Endodermal cell (in vitro differentiated cells): ENCODE measurements around the gene HELB. TPM values are rescaled to one million over a fixed set of nuclear protein-coding genes. Genes with fewer than 3 reads are reported as not detected.
A peak's percentile ranks its signal among the peaks of the same experiment; 100 is the strongest.

Experiments used
- DNase-seq: peaks from one replicate; pipeline ENCODE4 v3.0.0-alpha.2; 2017
- H3K27ac ChIP-seq: 2 replicates; pipeline ENCODE4 v1.5.1; 2013; ENCODE audit warnings: mild to moderate bottlenecking, low read depth, low read length, moderate library complexity
- H3K27me3 ChIP-seq: 2 replicates; pipeline ENCODE4 v1.6.1; 2013; ENCODE audit warnings: mild to moderate bottlenecking, low read length, moderate library complexity; ENCODE audit not compliant: insufficient read depth, control insufficient read depth, poor library complexity, severe bottlenecking
- H3K36me3 ChIP-seq: 2 replicates; pipeline ENCODE4 v1.7.0; 2013; ENCODE audit warnings: mild to moderate bottlenecking, low read length, moderate library complexity; ENCODE audit not compliant: control insufficient read depth, insufficient read depth
- H3K4me1 ChIP-seq: one replicate; pipeline ENCODE4 v1.7.0; 2013; ENCODE audit warnings: low read length; ENCODE audit not compliant: control insufficient read depth, insufficient read depth
- H3K4me3 ChIP-seq: 2 replicates; pipeline ENCODE4 v1.5.1; 2013; ENCODE audit warnings: mild to moderate bottlenecking, low read length, moderate library complexity
- H3K9ac ChIP-seq: 2 replicates; pipeline ENCODE4 v1.6.1; 2013; ENCODE audit warnings: mild to moderate bottlenecking, low read length, moderate library complexity; ENCODE audit not compliant: poor library complexity, severe bottlenecking; ENCODE audit errors: extremely low read depth
- H3K9me3 ChIP-seq: 2 replicates; pipeline ENCODE4 v1.6.1; 2013; ENCODE audit warnings: mild to moderate bottlenecking, low read length, moderate library complexity; ENCODE audit not compliant: control insufficient read depth
- H3K27ac Mint-ChIP-seq: 2 replicates; pipeline ENCODE4 v1.8.0; 2020; ENCODE audit warnings: mixed read lengths
- H3K27me3 Mint-ChIP-seq: 2 replicates; pipeline ENCODE4 v1.8.0; 2021; ENCODE audit warnings: mild to moderate bottlenecking, mixed read lengths; ENCODE audit not compliant: insufficient read depth
- H3K36me3 Mint-ChIP-seq: 2 replicates; pipeline ENCODE4 v1.8.0; 2020; ENCODE audit warnings: low read depth, mixed read lengths
- H3K4me1 Mint-ChIP-seq: 2 replicates; pipeline ENCODE4 v1.8.0; 2020; ENCODE audit warnings: mixed read lengths
- H3K4me3 Mint-ChIP-seq: 2 replicates; pipeline ENCODE4 v1.8.0; 2020; ENCODE audit warnings: mild to moderate bottlenecking, moderate library complexity, mixed read lengths
- H3K9me3 Mint-ChIP-seq: 2 replicates; pipeline ENCODE4 v1.8.0; 2020; ENCODE audit warnings: mild to moderate bottlenecking, mixed read lengths
- WGBS, 2 experiments: methylation state at CpG; one replicate each; pipeline versions ENCODE4 v1.1.5 to v1.1.7; 2013; ENCODE audit warnings: missing lambda C conversion rate in 2 of 2, mixed read lengths in 1 of 2; ENCODE audit not compliant: insufficient coverage in 1 of 2, insufficient read length in 1 of 2; 5-methylcytosine and 5-hydroxymethylcytosine counted together
- total RNA-seq, 2 donors: library from RNA; stranded (reverse); fragmentation: NEBNext Ultra II Directional in 1 of 2; extraction: Animal tissue kit (Norgen Biotek cat#: 25700) in 1 of 2; gene quantifications; 2 replicates in 1 of 2; 3 replicates in 1 of 2; pipeline ENCODE4 v1.2.1, GENCODE V29; 2021
- TF ChIP-seq, protein P1 (sequence below): fragments of 200-600 bp; sonication (generic); conservative IDR thresholded peaks from 2 replicates; pipeline ENCODE4 v1.5.0; 2021; ENCODE audit warnings: antibody characterized with exemption, mild to moderate bottlenecking

The HELB gene
- total RNA-seq, 2 donors from 2014 or later: 6.2 to 11.0 TPM

DNA sequence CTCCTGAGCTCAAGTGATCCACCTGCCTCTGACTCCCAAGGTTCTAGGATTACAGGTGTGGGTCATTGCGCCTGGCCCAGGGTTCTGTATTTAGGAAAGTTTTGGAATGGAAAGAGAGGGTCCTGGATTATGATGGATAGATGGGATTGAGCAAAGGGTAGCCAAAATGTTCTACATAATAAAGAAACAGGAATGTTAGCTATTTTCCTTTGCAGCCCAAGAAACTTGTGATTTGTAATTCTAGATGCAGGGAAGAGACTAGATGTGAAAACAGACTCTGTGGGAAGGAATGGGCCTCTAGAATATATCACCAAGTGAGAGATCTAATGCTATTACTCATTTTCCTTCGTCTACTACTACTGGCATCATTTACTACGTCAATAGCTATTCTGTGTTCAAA lies 29.6 kb upstream of the HELB start:
- H3K27me3 Mint-ChIP-seq: no peaks in the 10 kb centered on the region

DNA sequence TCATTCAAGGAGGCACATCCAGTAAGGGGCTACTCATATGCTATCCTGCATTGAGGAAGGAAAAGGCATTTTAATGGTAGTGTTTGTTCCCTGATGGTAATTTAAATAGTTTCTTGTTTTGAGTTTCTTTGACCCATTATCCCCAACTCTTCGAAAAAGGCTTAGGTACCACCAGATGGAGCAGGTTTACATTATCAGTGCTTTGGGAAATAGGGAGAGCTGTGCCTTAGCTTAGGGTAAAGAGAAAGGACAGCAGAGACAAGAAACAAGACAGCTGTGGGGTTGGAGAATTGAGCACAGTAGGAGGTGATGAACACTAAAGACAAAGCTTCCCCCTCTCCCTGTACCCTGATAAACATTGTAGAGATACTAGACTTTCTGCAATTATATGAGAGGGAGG lies 29.1 kb upstream of the HELB start:
- Histone ChIP-seq H3K9me3 (no peaks in the 10 kb centered on the region), H3K27ac (no peak overlapping the region), H3K4me1 (peaks cover 4% of the 10 kb centered on the region), H3K4me3 (no peak overlapping the region), H3K9ac (no peak overlapping the region), H3K36me3 (no peaks in the 10 kb centered on the region), H3K27me3 (no peaks in the 10 kb centered on the region)
- Mint-ChIP-seq H3K27me3 (no peaks in the 10 kb centered on the region), H3K4me1 (no peaks in the 10 kb centered on the region), H3K9me3 (no peaks in the 10 kb centered on the region), H3K27ac (no peak overlapping the region), H3K36me3 (no peaks in the 10 kb centered on the region), H3K4me3 (no peak overlapping the region)
- 79% methylated on average over 1 of the region's 1 CpG; no CpG with 5 or more reads in 1 of the 2 experiments for WGBS, 2 experiments
- TF ChIP-seq, protein P1, sequence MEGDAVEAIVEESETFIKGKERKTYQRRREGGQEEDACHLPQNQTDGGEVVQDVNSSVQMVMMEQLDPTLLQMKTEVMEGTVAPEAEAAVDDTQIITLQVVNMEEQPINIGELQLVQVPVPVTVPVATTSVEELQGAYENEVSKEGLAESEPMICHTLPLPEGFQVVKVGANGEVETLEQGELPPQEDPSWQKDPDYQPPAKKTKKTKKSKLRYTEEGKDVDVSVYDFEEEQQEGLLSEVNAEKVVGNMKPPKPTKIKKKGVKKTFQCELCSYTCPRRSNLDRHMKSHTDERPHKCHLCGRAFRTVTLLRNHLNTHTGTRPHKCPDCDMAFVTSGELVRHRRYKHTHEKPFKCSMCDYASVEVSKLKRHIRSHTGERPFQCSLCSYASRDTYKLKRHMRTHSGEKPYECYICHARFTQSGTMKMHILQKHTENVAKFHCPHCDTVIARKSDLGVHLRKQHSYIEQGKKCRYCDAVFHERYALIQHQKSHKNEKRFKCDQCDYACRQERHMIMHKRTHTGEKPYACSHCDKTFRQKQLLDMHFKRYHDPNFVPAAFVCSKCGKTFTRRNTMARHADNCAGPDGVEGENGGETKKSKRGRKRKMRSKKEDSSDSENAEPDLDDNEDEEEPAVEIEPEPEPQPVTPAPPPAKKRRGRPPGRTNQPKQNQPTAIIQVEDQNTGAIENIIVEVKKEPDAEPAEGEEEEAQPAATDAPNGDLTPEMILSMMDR: peak; percentile 12
- DNase-seq: no peak

More for the DNA sequence above, 29.6 kb upstream of the HELB start:
- Histone ChIP-seq H3K9ac (no peak overlapping the region), H3K27ac (no peak overlapping the region), H3K4me3 (no peak overlapping the region), H3K9me3 (no peaks in the 10 kb centered on the region), H3K4me1 (peaks cover 4% of the 10 kb centered on the region), H3K27me3 (no peaks in the 10 kb centered on the region), H3K36me3 (no peaks in the 10 kb centered on the region)
- Mint-ChIP-seq H3K27ac (no peak overlapping the region), H3K4me3 (no peak overlapping the region), H3K9me3 (no peaks in the 10 kb centered on the region), H3K4me1 (no peaks in the 10 kb centered on the region), H3K36me3 (no peaks in the 10 kb centered on the region)
- DNase-seq: no peak
- WGBS, 2 experiments: 62 to 100% methylated on average over 2 to 3 of the region's 3 CpGs
- TF ChIP-seq, protein P1: no peak

DNA sequence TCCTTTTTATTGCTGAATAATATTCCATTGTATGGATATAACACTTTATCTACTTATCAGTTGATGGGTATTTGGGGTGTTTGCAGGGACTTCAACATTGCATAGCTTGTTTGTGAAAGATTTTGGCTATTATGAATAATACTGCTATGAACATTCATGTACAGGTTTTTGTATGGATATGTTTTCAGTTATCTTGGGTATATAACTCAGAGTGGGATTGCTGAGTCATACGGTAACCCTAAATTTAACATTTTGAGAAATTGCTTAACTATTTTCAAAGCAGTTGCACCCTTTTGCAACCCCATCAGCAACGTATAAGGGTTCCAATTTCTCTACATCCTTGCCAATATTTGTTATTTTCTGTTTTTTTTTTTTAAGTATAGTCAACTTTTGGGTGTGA lies 27.3 kb upstream of the HELB start:
- H3K36me3 ChIP-seq: no peaks in the 10 kb centered on the region
- Mint-ChIP-seq H3K9me3 (no peaks in the 10 kb centered on the region), H3K4me1 (no peaks in the 10 kb centered on the region), H3K36me3 (no peaks in the 10 kb centered on the region), H3K27ac (no peak overlapping the region), H3K27me3 (no peaks in the 10 kb centered on the region), H3K4me3 (no peak overlapping the region)
- H3K4me1 ChIP-seq: peaks cover 4% of the 10 kb centered on the region
- no peak for DNase-seq
- H3K9ac ChIP-seq: no peak overlapping the region
- H3K9me3 ChIP-seq: no peaks in the 10 kb centered on the region
- H3K27ac ChIP-seq: no peak overlapping the region
- TF ChIP-seq, protein P1: no peak
- H3K4me3 ChIP-seq: no peak overlapping the region
- no peaks in the 10 kb centered on the region for H3K27me3 ChIP-seq
- WGBS, 2 experiments: 83 to 100% methylated on average over 1 to 2 of the region's 2 CpGs
